Measurements from ENCODE around the gene OPN1MW.
"Not testable (repeated sequence)": the region's sequence is repeated elsewhere in the genome, so short reads cannot be mapped to it uniquely, and the experiment has no call there.

DNA sequence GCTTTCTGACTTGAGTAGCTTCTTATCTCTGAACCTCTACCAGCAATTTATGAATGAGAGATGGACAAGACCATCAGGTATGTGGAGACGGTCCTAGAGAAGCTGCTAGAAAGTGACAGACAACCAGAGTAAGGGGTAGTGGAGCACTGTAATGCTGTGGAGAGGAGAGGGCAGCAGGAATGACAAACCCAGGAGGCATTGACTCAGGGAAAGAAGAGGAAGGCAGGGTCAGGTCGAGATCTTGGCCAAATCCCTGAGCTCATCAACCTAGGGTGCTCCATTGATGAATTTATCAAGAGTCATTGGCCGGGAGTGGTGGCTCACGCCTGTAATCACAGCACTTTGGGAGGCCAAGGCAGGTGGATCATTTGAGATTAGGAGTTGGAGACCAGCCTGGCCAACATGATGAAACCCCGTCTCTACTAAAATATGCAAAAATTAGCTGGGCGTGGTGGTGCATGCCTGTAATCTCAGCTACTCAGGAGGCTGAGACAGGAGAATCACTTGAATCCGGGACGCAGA lies 57.6 kb downstream of the OPN1MW start:
- TF ChIP-seq, protein P1, sequence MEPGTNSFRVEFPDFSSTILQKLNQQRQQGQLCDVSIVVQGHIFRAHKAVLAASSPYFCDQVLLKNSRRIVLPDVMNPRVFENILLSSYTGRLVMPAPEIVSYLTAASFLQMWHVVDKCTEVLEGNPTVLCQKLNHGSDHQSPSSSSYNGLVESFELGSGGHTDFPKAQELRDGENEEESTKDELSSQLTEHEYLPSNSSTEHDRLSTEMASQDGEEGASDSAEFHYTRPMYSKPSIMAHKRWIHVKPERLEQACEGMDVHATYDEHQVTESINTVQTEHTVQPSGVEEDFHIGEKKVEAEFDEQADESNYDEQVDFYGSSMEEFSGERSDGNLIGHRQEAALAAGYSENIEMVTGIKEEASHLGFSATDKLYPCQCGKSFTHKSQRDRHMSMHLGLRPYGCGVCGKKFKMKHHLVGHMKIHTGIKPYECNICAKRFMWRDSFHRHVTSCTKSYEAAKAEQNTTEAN (CRISPR knock-in tag; conservative IDR thresholded peaks at IDR 0.05), result not testable (repeated sequence)
- TF ChIP-seq RNF2 (conservative IDR thresholded peaks at IDR 0.05; ENCODE audit: low read depth); ATF1 (CRISPR knock-in tag; IDR thresholded peaks at IDR 0.05); ZNF430 (CRISPR knock-in tag; IDR thresholded peaks at IDR 0.05); KLF16 (CRISPR knock-in tag; IDR thresholded peaks at IDR 0.05); ZNF24 (IDR thresholded peaks at IDR 0.05); GATAD2A (CRISPR knock-in tag; IDR thresholded peaks at IDR 0.05); ZNF768 (CRISPR knock-in tag; IDR thresholded peaks at IDR 0.05); PCBP2 (optimal IDR thresholded peaks at IDR 0.05; ENCODE audit: low read depth, low read length, poor library complexity, severe bottlenecking): not testable (repeated sequence)
- TF ChIP-seq, protein P2, sequence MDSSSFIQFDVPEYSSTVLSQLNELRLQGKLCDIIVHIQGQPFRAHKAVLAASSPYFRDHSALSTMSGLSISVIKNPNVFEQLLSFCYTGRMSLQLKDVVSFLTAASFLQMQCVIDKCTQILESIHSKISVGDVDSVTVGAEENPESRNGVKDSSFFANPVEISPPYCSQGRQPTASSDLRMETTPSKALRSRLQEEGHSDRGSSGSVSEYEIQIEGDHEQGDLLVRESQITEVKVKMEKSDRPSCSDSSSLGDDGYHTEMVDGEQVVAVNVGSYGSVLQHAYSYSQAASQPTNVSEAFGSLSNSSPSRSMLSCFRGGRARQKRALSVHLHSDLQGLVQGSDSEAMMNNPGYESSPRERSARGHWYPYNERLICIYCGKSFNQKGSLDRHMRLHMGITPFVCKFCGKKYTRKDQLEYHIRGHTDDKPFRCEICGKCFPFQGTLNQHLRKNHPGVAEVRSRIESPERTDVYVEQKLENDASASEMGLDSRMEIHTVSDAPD (CRISPR knock-in tag; IDR thresholded peaks at IDR 0.05), result not testable (repeated sequence)
- TF ChIP-seq, protein P3, sequence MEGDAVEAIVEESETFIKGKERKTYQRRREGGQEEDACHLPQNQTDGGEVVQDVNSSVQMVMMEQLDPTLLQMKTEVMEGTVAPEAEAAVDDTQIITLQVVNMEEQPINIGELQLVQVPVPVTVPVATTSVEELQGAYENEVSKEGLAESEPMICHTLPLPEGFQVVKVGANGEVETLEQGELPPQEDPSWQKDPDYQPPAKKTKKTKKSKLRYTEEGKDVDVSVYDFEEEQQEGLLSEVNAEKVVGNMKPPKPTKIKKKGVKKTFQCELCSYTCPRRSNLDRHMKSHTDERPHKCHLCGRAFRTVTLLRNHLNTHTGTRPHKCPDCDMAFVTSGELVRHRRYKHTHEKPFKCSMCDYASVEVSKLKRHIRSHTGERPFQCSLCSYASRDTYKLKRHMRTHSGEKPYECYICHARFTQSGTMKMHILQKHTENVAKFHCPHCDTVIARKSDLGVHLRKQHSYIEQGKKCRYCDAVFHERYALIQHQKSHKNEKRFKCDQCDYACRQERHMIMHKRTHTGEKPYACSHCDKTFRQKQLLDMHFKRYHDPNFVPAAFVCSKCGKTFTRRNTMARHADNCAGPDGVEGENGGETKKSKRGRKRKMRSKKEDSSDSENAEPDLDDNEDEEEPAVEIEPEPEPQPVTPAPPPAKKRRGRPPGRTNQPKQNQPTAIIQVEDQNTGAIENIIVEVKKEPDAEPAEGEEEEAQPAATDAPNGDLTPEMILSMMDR (CRISPR knock-in tag; IDR thresholded peaks at IDR 0.05), result not testable (repeated sequence)

Data from HepG2 (cell line).